ENCODE measurements around the gene POLN. TPM values are rescaled to one million over a fixed set of nuclear protein-coding genes. Genes with fewer than 3 reads are reported as not detected.

POLN gene
- total RNA-seq, 3 donors from 2014 or later = 1.4 to 4.6 (median 1.4) TPM

GRCh38 chr4:2081540-2081939, 160.4 kb downstream of the POLN start:
- intact Hi-C loops (cut with DNase I, micrococcal nuclease) = no loop called here
- TF ChIP-seq CTCF (IDR thresholded peaks at IDR 0.05) = no peak
- Histone ChIP-seq H3K4me1 (ENCODE audit: low read depth) (no peaks in the 10 kb centered on the region), H3K4me3 (no peak overlapping the region), H3K36me3 (ENCODE audit: low read depth) (no peaks in the 10 kb centered on the region), H3K9me3 (no peaks in the 10 kb centered on the region)
- no peak for ATAC-seq
- no peak for DNase-seq

GRCh38 chr4:2080429-2081300, 161.3 kb downstream of the POLN start:
- peak; percentile 23 for ATAC-seq
- H3K9me3 ChIP-seq = no peaks in the 10 kb centered on the region
- intact Hi-C loops (cut with DNase I, micrococcal nuclease) = no loop called here
- TF ChIP-seq CTCF (IDR thresholded peaks at IDR 0.05) = no peak
- H3K36me3 ChIP-seq (ENCODE audit: low read depth) = no peaks in the 10 kb centered on the region
- H3K4me1 ChIP-seq (ENCODE audit: low read depth) = no peaks in the 10 kb centered on the region
- DNase-seq = peak in 1 of 3 donors; percentile 46
- no peak overlapping the region for H3K4me3 ChIP-seq

GRCh38 chr4:2079926-2080325, 162.0 kb downstream of the POLN start:
- no peaks in the 10 kb centered on the region for H3K4me1 ChIP-seq (ENCODE audit: low read depth)
- no peak for TF ChIP-seq CTCF (IDR thresholded peaks at IDR 0.05)
- ATAC-seq (no peak), DNase-seq (peak in 1 of 3 donors; percentile 9)
- no peaks in the 10 kb centered on the region for H3K9me3 ChIP-seq
- no peaks in the 10 kb centered on the region for H3K36me3 ChIP-seq (ENCODE audit: low read depth)
- intact Hi-C loops (cut with DNase I, micrococcal nuclease) = no loop called here
- no peak overlapping the region for H3K4me3 ChIP-seq

GRCh38 chr4:2079006-2079405, 162.9 kb downstream of the POLN start:
- Histone ChIP-seq H3K4me1 (ENCODE audit: low read depth) (no peaks in the 10 kb centered on the region), H3K36me3 (ENCODE audit: low read depth) (no peaks in the 10 kb centered on the region), H3K9me3 (no peaks in the 10 kb centered on the region), H3K4me3 (no peak overlapping the region)
- ATAC-seq = no peak
- intact Hi-C loops (cut with DNase I, micrococcal nuclease) = no loop called here
- no peak for DNase-seq
- no peak for TF ChIP-seq CTCF (IDR thresholded peaks at IDR 0.05)

DNA sequence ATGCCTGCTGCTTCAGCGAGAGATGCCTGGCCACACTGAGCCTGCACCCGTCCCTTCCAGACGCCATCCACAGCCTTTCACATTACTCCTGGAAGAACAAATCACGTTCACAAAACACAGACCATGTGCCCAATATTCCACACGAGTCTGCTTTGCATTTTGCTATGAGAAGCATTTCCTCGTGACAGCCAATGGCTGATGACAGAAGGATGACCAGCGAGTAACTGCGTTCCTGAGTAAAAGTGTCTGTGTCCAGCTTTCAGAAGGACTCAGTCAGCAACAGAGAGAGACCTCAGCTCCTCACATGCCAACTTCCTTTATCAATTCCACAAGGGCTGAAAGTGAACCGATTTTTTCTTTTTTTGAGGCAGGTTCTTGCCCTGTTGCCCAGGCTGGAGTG, 163.3 kb downstream of the POLN start:
- Histone ChIP-seq H3K4me3 (no peak overlapping the region), H3K4me1 (ENCODE audit: low read depth) (no peaks in the 10 kb centered on the region), H3K36me3 (ENCODE audit: low read depth) (no peaks in the 10 kb centered on the region), H3K9me3 (no peaks in the 10 kb centered on the region)
- intact Hi-C loops (cut with DNase I, micrococcal nuclease) = no loop called here
- TF ChIP-seq CTCF (IDR thresholded peaks at IDR 0.05) = no peak
- DNase-seq (no peak), ATAC-seq (no peak)

Data from mucosa of descending colon (tissue), 3 donors.